AG08395 (cell line): Measurements from ENCODE around the gene CRIP2.
A peak's percentile ranks its signal among the peaks of the same experiment; 100 is the strongest.

Source experiments
- DNase-seq: peaks from one replicate; pipeline ENCODE4 v3.0.0; 2012; ENCODE audit warnings: mixed read lengths, low spot score

The CRIP2 gene

DNA sequence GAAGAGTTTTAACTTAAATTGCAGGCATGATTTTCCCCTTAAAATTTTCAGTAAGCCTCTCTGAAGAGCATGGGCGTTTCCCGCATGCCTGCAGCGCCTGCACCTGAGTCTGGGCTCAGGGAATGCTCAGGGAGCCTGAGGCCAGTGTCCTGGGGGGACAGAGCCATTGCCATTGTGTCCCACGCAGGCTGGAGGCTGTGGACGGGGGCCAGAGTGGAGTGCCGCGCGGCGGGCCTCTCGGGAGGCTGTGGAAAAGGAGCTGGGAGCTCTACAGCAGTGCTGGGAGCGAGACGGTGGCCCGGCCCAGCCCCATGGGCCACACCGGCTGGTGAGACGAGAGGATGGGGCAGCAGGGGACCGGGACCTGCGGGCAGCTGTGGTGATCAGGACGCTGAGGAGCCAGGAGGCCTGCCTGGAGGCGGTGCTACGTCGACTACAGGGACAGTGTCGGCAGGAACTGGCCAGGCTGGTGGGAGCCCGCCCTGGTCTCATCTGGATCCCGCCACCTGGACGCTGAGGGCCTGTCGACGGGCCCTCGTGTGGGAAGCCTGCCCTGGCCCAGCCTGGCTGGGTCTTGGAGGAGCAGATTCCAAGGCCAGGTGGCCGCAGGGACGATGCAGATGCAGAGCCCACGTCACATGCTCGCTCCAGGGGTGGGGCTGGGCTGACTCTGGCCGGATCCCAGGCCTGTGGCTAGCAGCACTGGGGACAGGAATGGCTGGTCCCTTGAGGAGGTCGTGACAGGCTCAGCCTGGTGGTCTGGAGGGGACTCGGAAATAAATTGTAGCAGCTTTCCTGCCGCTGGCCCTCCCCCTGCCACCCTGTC, 24.0 kb downstream of the CRIP2 start:
- DNase-seq, result no peak

DNA sequence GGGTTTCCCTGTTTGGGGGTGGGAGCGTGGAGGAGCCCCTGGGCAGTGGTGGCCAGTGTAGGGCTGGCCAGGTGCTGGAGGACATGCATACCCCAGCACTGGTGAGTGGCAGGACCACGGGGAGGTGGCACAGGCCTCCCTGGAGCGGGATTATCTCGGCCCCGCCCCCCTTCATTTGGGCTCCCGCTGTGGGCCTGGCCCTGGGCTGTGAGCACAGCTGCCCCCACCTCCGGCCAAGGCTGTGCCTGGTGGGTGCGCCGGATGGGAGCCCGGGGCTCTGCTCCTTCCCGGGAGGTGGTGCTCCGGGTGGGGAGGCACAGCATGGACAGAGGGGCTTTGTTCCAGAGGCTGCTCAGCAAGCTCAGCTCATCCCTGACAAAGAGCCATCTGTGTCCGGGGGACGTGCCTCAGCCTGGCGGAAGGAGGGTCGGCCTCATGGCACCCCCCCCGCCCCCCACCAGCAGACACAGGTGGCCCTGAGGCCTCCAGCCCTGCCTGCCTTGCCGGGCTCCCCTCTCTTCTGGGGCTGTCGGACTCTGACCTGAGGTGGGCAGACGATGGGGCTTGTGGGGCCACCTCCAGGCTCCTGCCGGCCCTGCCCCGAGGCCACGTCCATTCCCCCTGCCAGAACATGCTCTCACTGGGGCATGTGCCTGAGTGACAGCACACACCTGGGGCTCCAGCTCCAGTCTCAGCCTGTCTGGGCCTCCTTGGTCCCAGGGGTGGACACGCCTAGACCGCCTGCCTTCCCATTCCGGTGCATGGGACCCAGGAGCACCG, 24.8 kb downstream of the CRIP2 start:
- DNase-seq, result no peak

DNA sequence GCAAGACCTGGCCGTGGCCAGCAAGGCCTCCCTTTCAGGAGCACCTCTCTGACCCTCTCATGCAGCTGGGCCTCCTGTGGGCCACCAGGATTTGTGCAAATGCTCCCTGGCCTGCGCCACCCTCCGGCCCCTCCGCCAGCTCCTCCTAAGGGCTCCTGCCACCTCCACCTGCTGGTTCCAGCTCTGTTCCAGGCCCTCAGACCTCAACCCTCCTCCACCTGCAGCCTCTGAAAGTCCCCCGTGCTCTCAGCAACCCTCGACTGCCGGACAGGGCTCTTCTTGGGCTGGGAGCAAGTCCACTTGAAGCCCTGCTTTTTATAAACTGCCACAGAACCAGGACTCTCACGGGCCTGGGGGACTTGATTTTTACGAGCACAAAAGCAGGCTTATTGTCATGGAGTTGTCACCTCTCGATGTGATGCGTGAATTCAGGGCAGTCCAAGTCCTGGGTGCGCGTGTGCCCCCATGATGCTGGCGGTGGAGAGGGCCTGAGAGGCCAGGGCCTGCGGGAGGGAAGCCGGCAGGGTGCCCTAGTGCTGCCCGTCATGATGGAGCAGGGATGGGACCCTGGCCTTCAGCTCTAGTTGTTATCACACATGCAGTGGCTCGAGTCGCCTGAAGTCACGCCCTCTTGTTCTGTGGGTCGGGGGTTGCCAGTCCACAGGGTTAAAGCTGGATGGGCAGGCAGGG, 25.6 kb downstream of the CRIP2 start:
- DNase-seq, result no peak

DNA sequence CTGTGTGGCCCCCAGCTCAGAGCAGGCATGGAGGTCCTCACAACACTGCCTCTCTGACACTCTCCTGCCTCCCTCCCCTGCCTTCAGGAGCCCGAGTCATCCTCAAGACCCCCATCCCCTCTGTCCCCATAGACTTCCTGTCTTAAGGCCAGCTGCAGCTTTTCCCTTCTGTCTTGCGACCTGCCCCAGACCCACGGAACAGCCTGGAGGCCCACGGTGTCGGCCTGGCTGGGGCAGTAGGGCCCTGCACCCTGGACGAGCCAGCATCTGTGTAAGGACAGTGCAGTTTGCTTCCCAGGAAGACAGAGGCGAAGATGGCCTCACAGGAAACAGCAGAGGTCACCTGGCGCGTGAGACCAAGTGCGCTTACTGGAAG, 26.1 kb downstream of the CRIP2 start:
- no peak for DNase-seq

DNA sequence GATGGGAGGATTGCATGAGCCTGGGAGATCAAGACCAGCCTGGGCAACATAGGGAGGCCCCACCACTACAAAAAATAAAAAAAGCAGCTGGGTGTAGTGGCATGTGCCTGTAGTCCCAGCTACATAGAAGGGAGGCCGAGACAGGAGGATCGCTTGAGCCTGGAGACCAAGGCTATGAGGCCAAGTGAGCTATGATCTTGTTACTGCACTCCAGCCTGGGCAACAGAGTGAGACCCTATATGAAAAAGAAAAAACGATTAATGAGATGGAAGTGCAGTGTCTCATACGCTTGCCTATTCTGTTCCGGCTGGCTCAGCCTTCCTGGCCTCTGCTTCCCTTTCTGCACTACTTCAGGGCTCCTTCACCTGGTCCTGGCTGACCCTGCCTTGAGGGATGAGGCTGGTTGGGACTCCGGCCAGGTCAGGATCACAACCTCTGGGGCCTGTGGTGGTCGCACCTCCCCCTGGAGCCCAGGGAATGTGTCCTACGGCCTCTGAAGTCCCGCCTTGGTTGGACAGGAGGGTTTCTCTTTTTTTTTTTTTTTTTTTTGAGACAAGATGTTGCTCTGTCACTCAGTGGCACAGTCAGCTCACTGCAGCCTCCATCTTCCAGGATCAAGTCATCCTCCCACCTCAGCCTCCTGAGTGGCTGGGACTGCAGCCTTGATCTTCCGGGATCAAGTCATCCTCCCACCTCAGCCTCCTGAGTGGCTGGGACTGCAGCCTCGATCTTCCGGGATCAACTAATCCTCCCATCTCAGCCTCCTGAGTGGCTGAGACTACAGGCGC, 27.1 kb downstream of the CRIP2 start:
- DNase-seq, result no peak

DNA sequence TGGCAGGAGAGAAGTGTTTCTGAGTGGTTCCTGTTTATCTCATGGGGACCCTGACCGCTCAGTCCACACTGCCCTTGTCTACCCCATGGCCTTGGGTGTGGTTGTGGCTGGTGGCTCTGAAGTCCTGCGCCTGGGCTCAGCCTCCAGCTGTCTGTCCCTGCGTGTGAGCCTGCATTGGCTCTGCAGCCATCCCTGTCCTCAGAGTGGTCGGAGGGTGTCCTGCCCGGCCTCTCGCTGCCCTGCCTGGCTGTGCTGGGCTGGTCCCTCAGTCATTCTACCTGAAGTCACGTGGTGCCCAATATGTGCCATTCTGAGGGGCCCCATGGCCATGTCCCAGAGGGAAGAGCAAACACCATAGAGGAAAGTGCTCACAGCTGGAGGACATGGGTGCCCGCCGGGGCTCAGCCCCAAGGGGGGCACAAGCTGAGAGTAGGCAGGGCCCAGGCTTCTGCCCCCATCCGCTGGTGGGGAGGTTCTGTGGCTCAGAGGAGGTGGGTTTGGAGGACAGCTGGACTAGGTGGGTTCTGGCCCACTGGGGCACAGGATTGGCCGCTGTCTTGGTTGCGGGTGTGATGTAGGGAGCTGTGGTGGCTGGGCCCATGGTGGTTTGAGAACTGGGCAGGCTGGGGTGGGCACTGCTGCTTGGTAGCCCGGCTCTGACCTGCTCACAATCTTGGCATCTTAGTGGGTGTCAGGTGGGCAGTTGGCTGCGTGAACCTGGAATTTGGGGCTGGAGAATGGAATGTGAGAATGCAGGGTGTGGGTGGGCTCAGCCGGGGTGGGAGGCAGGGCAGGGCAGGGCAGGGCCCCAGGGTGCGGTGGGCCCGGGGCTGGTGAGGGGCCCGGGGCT, 28.1 kb downstream of the CRIP2 start:
- no peak for DNase-seq

DNA sequence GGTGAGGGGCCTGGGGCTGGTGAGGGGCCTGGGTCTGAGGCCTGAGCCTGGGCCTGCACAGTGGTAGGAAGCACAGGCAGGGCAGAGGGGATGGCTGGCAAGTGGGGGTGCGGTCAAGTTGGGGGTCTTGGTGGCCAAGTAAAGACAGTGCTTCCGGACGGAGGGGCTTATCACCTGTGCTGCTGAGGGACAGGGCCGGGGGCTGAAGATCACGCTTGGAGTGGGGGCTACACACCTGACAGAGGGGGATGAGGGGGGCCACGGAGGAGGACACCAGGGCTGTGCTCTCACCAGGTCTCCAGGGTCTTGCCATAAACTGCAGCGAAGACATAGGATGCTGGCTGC, 28.6 kb downstream of the CRIP2 start:
- no peak for DNase-seq

DNA sequence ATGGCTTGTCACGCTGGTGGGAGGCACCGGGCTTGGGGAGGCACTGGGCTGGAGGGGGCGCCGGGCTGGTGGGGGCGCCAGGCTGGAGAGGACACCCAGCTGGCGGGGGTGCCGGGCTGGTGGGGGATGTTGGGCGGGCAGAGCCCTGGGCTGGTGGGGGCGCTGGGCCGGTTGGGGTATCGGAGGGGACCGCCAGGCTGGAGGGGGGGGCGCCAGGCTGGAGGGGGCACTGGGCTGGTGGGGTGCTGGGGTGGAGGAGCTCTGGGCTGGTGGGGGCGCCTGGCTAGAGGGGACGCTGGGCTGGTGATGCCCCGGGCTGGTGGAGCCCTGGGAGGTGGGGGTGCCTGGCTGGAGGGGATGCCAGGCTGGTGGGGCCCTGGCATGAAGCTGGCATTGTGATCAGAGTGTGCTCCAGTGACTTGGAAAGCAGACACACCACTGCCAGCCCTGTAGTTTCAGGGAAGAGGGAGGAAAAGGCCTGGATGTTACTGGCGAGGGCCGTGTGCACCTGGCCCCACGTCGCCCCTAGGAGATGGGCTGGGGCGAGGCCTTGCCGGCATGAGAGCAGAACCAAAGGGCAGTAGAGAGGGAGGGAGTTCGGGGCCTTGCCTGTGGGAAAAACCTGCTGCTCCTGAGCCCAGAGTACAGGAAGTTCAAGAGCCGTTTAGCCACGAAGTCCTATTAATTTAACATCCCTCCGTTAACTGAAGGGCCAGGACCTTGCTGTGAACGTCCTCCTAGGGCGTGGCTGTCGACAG, 29.5 kb downstream of the CRIP2 start:
- DNase-seq, result no peak

DNA sequence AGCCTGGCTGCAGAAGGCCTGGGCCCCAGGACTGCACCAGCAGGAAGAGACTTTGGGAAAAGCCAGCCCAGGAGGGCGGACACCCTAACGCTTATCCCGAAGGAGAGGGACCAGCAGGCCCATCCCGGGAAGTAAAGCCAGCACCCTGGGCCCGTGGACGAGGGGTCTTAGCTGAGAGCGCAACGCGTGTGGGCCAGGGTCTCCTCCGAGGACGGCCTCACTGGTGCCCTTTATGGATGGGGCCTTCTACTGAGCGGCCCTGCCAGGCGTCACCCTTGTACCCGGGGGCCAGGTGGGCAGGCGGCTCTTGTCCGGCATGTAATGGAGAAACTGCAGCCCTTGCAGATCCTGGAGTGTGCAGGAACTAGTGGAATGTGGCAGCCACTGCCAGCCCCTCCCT, 30.5 kb downstream of the CRIP2 start:
- DNase-seq, result no peak

DNA sequence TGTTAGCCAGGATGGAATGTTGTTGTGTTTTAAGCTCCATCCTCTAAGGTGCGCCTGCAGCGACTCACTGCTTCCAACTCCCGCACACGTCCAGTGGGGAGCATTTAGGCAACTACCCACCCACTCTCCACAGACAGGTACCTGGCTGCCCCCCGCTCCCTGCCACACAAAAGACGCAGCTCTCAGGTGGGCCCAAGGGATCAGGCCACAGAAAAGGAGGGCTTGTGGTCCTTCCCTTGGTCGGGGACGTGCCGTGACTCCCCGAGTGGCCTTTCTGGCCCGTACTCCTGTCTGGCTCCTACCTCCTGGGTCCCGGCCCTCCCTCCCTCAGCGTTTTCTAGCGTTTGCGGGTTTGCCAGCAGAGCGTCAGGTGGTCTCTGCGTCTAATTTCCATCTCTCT, 32.6 kb downstream of the CRIP2 start:
- DNase-seq, result no peak

DNA sequence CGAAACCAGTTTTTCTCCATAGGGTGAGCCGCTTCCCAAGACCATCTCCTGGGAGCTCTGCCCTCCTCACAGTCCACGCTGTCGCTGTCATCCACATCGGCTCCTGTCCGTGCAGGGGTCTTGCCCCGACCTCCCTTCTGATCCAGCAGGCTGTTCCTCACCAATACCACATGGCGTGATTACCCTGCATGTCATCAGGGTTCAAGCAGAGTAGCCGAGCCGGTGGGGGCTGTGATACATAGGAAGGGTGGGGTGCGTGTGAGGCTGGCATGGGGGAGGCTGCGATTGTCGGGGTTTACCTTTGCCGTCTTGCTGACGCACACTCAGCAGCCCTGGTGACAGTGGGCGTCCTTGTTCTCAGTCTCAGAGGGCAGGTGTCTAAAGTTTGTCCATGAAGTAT, 33.4 kb downstream of the CRIP2 start:
- no peak for DNase-seq

DNA sequence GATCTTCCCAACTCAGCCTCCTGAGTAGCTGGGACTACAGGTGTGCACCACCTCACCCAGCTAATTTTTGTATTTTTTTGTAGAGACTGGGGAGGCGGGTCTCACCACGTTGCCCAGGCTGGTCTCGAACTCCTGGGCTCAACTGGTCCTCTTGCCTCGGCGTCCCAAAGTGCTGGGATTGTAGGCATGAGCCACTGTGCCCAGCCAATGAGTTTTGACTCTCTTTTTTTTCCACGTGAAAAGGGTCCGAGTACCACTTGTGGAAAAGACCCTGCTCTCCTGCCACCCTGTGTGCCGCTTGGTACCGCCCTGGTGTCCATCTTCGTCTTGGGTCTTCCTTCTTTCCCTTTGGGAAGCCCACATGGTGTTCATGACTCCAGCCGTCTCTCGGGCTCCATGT, 34.0 kb downstream of the CRIP2 start:
- DNase-seq, result no peak

DNA sequence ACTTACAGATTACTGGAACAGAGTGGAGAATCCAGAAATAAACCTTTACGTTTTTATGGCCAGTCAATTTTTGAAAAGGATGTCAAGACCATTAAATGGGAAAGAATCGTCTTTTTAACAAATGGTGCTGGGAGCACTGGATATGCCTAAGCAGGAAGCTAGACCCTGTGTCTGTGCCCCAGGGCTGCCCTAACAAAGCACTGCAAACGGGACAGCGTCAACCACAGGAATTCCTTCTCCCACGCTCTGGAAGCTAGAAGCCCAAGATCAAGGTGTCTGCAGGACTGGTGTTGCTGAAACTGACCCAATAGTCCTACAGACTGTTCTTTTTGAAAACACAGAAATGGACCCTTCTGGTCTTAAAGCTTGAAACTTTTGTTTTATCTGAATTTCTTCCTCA, 42.5 kb downstream of the CRIP2 start:
- no peak for DNase-seq

DNA sequence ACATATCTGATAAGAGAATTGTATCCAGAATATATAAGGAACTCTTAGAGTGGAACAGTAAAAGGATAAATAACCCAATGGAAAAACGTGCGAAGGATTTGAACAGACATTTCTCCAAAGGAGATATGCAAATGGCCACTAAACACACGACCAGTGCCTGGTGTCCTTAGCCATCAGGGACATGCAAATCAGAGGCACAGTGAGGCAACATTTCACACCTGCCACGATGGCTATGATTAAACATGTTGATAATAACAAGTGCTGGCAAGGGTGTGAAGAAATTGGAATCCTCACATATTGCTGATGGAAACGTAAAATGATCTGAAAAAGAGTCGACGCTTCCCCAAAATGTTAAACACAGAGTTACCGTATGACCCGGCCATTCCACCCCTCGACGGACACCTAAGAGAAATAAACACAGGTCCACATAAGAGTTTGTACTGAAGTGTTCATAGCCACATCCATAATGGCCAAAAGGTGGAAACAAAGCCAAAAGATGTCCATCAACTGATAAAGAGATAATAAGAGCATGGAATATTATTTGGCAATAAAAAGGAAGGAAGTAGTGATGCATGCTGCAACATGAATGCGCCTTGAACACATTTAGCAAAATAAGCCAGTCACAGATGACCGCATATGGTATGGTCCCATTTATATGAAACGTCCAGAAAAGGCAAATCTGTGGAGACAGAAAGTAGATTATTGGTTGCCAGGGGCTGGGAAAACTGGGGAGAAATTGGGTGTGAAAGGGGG, 45.5 kb downstream of the CRIP2 start:
- no peak for DNase-seq

DNA sequence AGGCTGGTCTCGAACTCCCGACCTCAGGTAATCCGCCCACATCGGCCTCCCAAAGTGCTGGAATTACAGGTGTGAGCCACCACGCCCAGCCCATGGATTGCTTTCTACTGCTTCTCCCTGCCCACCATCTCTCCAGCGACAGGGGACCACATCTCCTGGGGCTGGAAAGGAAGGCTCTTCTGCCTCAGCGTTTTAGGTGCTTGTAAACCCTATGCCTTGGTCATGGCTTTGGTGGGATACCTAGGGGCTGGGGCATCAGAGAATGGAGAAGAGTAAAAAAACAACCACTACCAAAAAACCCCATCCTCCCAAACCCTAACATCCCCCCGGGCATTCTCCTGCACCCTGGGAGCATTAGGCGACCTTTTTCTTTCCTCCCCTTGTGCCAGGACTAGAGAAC, 50.7 kb downstream of the CRIP2 start:
- no peak for DNase-seq

DNA sequence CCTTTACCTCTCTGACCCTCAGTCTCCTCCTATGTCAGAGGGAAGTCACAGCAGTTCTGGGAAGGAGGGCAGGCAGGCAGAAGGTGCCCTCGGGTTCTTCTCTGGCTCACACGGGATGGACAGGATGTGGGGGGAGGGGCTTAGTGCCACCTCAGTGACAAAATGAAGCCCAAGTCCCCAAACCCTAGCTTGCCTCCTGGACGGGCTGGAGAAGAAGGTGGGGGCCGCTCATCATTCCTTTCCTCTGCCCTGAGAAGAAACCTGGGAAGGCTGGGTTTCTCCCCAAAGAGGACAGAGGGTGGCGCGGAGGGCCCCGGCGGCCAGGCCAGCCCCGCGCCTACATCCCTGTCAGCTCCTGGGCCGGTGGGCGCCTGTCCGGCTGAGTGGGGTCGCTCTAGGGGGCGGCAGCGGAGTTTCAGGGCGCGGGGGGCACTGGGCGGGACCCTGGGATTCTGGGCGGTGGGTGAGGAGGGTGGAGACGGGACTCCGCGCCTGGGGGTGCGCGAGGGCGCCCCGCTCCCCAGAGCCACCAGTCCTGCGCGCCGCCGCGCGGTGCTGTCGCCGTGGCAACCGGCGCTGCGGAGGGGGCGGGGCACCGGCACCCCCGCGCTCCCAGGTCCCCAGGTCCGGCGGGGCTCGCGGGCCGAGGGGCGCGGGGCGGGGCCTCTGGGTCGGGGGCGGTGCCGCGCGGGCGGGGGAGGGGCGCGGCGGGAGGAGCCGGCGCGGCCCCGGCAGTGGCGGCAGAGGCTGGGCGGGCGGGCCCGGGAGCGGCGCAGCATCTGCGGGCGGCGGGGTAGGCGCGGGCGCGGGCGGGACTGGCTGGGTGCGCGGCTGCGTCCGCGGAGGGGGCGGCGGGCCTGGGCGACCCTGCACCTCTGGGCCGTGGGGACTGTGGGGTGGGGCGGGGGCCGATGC, 51.5 kb downstream of the CRIP2 start, which contains the start of gene TMEM121:
Gene TMEM121, plus strand, starts transcription at position 723 of the 915 bp plus-strand sequence. CDS start 2,252 bp downstream, outside the sequence.
- peak; percentile 46 for DNase-seq

DNA sequence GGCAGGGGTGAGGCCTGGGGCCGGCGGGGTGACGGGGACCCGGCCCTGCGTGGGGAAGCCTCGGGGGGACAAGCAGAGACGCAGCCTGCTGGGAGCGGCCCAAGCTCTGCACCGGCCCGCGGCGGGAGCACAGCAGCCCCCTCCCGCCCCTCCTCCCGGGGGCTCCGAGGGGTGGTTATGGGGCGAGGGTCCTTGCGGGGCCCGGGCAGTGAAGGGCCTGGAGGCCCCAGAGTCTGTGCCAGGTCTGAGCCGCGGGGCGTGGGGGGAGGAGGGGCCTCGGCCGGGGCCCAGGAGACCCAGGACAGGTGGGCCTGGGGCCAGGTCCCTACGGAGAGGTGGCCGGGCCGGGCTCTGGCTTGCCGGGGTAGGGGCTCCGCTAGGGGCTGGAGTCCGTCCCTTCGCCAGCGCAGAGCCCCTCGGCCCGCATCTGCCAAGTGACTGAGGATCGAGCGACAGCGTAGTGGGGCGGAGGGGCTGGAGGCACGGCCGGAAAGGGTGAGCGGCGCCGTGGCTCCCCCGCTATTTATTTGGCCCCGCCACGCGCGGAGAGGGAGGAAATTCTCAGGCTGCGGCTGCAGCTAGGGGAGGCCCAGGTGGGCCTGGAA, 52.3 kb downstream of the CRIP2 start:
- DNase-seq, result no peak

DNA sequence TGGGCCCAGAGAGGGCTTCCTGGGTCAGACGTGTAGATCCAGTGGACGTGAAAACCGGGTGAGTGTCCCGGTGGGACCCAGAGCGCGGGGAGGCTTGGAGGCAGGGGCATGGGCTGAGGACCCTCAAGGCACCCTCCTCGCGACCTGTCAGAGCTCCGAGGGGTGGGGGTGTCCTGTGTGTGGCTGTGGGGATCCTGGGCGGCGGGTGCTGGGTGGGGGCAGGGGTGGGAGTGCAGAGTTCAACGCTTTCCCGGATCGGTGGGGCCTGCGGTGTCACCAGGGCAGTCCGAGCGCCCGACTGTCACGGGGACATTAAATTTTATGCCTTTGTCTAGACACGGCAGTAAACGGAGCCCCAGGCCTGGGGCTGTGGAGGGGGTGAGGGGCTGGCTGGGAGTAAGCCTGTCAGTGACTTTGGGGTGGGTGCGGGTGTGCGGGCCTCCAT, 52.8 kb downstream of the CRIP2 start:
- DNase-seq, result no peak
